Measurements from ENCODE around the gene CDH4. TPM values are rescaled to one million over a fixed set of nuclear protein-coding genes. Genes with fewer than 3 reads are reported as not detected.

The CDH4 gene
- total and polyA plus RNA-seq, 2 of the 8 experiments (the other 6 are each of a cell fraction or from before 2014, with no cell fraction given), result 4.3 to 7.9 TPM

- Histone ChIP-seq H4K5ac (ENCODE audit: insufficient read length, low read depth, low read length) (no peak overlapping the region), H3K9ac (replicated peaks in 1 of 4; ENCODE audit: extremely low read depth in 1 of 4, low read depth in 3 of 4, low read length in 3 of 4) (no peak overlapping the region), H3K23ac (ENCODE audit: insufficient read length) (no peak overlapping the region), H2AFZ (ENCODE audit: low read length) (no peak overlapping the region), H3K27me3 (replicated peaks in 1 of 4; ENCODE audit: control insufficient read depth in 3 of 4, extremely low read depth in 1 of 4, insufficient read depth in 3 of 4, low read length in 3 of 4) (0 out of 7 replicates have a peak, but pooled peaks cover 0 to 3% (median 0%) of the 10 kb centered on the region in 4 experiments), H3K27ac (ENCODE audit: low read depth, low read length) (no peak overlapping the region), H3K79me2 (ENCODE audit: control insufficient read depth in 1 of 2, insufficient read depth in 2 of 2, low read length in 2 of 2) (no peaks in the 10 kb centered on the region), H3K79me1 (ENCODE audit: low read depth, low read length) (no peaks in the 10 kb centered on the region), H3K23me2 (ENCODE audit: low read depth, low read length) (no peaks in the 10 kb centered on the region), H3K56ac (replicated peaks; ENCODE audit: insufficient read length, low read depth, low read length) (no peak overlapping the region), H3K14ac (ENCODE audit: insufficient read length) (no peak overlapping the region), H4K20me1 (replicated peaks in 1 of 2; ENCODE audit: control insufficient read depth in 1 of 2, insufficient read depth in 2 of 2, low read length in 2 of 2) (no peaks in the 10 kb centered on the region), H2BK12ac (ENCODE audit: low read depth, low read length) (no peak overlapping the region), H3K9me3 (ENCODE audit: insufficient read depth in 2 of 2, low read depth in 1 of 2, low read length in 1 of 2) (no peaks in the 10 kb centered on the region), H3K36me3 (ENCODE audit: control insufficient read depth in 2 of 4, insufficient read depth in 4 of 4, low read length in 3 of 4) (no peaks in the 10 kb centered on the region), H2BK5ac (ENCODE audit: low read depth, low read length) (no peak overlapping the region), H4K91ac (replicated peaks; ENCODE audit: insufficient read length, low read length) (no peak overlapping the region), H3K18ac (ENCODE audit: extremely low read depth, low read length) (no peak overlapping the region), H2BK120ac (replicated peaks; ENCODE audit: low read depth, low read length) (no peak overlapping the region), H2BK20ac (ENCODE audit: low read length) (no peak overlapping the region), H3K4me1 (replicated peaks in 1 of 4; ENCODE audit: control insufficient read depth in 3 of 4, insufficient read depth in 4 of 4, low read length in 3 of 4) (peaks cover 0 to 3% (median 0%) of the 10 kb centered on the region in 4 experiments; a peak in 1 of 7 replicates), H3K4ac (replicated peaks; ENCODE audit: insufficient read length, low read depth, low read length) (no peak overlapping the region), H4K8ac (ENCODE audit: extremely low read depth, insufficient read depth, low read length) (no peak overlapping the region), H2AK5ac (ENCODE audit: low read depth, low read length) (no peak overlapping the region), H2BK15ac (ENCODE audit: low read length) (no peak overlapping the region), H3K4me3 (ENCODE audit: extremely low read depth in 1 of 4, insufficient read depth in 2 of 4, low read depth in 3 of 4, low read length in 4 of 4) (no peak overlapping the region), H3K4me2 (ENCODE audit: insufficient read depth in 1 of 2, low read depth in 2 of 2, low read length in 2 of 2) (no peak overlapping the region)
- POLR2A ChIA-PET (ENCODE audit: partially characterized antibody), result interaction anchor here (0.6 to 1.7 kb wide), 2 partner anchors 9 to 322 kb away, joined by 3 read pairs; no protein-coding TSS in a partner anchor
- 85% methylated on average over 12 of the region's 12 CpGs; no CpG with 5 or more reads in 1 of the 2 experiments for WGBS, 2 experiments (ENCODE audit: extremely low coverage in 1 of 2, insufficient coverage in 1 of 2, insufficient read length in 1 of 2, insufficient replicate concordance in 2 of 2, low coverage in 1 of 2, low lambda C conversion rate in 2 of 2, missing lambda C conversion rate in 1 of 2)
- TF ChIP-seq TEAD4 (IDR thresholded peaks at IDR 0.05; ENCODE audit: low read depth, low read length), result no peak
- TF ChIP-seq MAFK (IDR thresholded peaks at IDR 0.05; ENCODE audit: low read depth, low read length), result no peak
- TF ChIP-seq CREB1 (IDR thresholded peaks at IDR 0.05), result no peak
- TF ChIP-seq SP1 (IDR thresholded peaks at IDR 0.05; ENCODE audit: low read depth, low read length), result no peak
- no peak for DNase-seq (ENCODE audit: low read depth in 1 of 2, low spot score in 2 of 2)
- no peak for FAIRE-seq
- CTCF ChIA-PET (ENCODE audit: partially characterized antibody), result interaction anchor here (1.0 to 1.1 kb wide), 2 partner anchors 8 to 86 kb away, joined by 3 read pairs; no protein-coding TSS in a partner anchor
Observed at GRCh38 chr20:61815678-61816077, 563.6 kb downstream of the CDH4 start.

Data from H1 (cell line).